Esophagus (tissue), 2 donors: Measurements from ENCODE around the gene TMCO4. TPM values are rescaled to one million over a fixed set of nuclear protein-coding genes. Genes with fewer than 3 reads are reported as not detected.
"Not testable (repeated sequence)": the region's sequence is repeated elsewhere in the genome, so short reads cannot be mapped to it uniquely, and the experiment has no call there.

ENCODE experiments used
- H3K27ac ChIP-seq, 2 donors: one replicate each; pipeline ENCODE4 v1.5.1; 2013; ENCODE audit warnings: low read depth in 2 of 2, mild to moderate bottlenecking in 2 of 2, inconsistent platforms in 1 of 2, low read length in 1 of 2, moderate library complexity in 1 of 2
- H3K27me3 ChIP-seq, 2 donors: one replicate each; pipeline ENCODE4 v1.6.1; 2013; ENCODE audit warnings: low read length in 2 of 2, control low read depth in 1 of 2, mild to moderate bottlenecking in 1 of 2; ENCODE audit not compliant: insufficient read depth in 2 of 2, control insufficient read depth in 1 of 2
- H3K36me3 ChIP-seq, 2 donors: one replicate each; pipeline ENCODE4 v1.6.1; 2013; ENCODE audit warnings: low read length in 1 of 2; ENCODE audit not compliant: control insufficient read depth in 2 of 2, insufficient read depth in 2 of 2
- H3K4me1 ChIP-seq, 2 donors: one replicate each; pipeline ENCODE4 v1.6.1; 2013; ENCODE audit warnings: low read length in 1 of 2; ENCODE audit not compliant: control insufficient read depth in 2 of 2, insufficient read depth in 2 of 2
- H3K4me3 ChIP-seq, 2 donors: one replicate each; pipeline ENCODE4 v1.5.1; 2013; ENCODE audit warnings: low read length in 2 of 2, mild to moderate bottlenecking in 2 of 2, low read depth in 1 of 2, moderate library complexity in 1 of 2
- H3K9me3 ChIP-seq, 2 donors: one replicate each; pipeline ENCODE4 v1.6.1; 2013; ENCODE audit warnings: mild to moderate bottlenecking in 2 of 2, low read depth in 1 of 2, low read length in 1 of 2, moderate library complexity in 1 of 2; ENCODE audit not compliant: control insufficient read depth in 2 of 2, insufficient read depth in 1 of 2
- WGBS, 2 donors: extraction: QIAGEN DNeasy Blood & Tissue Kit; methylation state at CpG; one replicate each; pipeline ENCODE4 v1.1.7; 2013; 5-methylcytosine and 5-hydroxymethylcytosine counted together
- polyA plus RNA-seq, 2 donors: library from polyadenylated mRNA; stranded (reverse); fragments of 200-250 nt; gene quantifications; one replicate each; pipeline ENCODE4 v1.2.3, GENCODE V29; 2013
- donor health status: healthy with polysubstance abuse.
- donor health status: Bipolar disorder and iron deficiency.

Gene TMCO4
- polyA plus RNA-seq, 2 donors = 14.2 to 26.2 TPM

DNA sequence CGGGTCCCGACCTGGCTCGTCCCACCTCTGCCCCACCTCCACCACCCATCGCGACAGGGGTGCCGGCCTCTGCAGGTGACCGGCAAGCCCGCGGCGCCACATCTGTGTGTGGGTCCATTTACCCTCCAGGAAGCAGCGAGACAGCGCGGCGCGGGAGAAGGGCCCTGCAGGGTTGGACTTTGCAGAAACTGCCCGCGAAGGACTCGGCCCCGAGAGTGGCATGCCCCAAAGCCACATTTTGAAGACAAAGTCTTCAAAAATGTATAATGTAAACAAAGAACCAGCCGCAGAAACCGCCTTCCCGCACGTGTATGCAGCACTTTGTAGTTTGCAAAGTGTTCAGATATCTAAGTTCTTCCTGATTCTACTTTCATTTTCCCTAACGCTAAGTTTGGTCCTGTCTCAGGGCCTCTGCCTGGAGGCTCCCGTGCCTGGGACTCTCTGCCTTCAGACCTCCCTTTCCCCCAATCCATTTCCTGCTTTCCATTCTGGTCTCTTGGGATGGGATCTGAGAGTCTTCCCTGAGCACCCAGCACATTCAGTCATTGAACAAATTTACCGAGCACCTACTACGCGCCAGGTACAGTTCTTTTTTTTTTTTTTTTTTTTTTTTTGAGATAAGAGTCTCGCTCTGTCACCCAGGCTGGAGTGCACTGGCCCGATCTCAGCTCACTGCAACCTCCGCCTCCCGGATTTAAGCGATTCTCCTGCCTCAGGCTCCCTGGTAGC, 524 bp upstream of the TMCO4 start:
- Histone ChIP-seq H3K27ac (peak overlapping the region; percentile 36 to 85), H3K27me3 (no peaks in the 10 kb centered on the region), H3K4me3 (peak overlapping the region; percentile 75 to 79), H3K4me1 (peaks cover 0 to 7% of the 10 kb centered on the region in 2 donors), H3K9me3 (no peaks in the 10 kb centered on the region), H3K36me3 (no peaks in the 10 kb centered on the region)
- 16% methylated on average over 30 to 33 of the region's 33 CpGs for WGBS, 2 donors

DNA sequence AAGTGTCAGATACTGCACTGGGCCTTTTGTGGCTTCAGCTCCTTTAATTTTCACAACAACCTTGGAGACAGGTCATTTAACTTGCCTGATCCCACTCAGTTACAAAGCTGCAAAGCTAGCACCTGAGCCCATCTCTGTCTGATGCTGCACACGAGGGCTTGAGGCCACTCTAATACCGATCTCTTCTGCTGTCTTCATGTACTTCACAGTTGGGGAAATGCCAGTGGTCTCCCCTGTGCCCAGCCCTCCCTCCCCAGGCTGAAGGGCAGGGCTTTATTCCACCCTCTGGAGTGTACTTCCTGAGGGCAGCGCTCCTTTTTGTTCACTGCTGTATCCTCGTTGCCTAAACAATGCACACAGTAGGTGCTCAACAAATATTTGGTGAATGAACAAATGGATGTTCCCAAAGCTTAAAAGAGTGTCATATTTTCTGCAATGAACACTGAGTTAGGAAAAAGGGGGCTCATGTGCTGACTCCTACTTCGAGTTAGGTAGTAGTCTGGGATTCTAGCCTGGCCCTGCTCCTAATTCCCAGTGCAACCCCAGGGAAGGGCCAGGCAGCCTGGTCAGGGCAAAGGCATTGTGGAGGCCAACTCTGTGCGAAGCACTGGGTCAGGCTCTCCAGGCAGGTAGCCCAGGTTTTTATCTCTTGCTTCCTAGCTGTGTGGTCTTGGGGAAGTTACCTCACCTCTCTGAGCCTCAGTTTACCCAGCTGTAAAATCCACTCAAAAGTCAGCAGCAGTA, 1.1 kb downstream of the TMCO4 start:
- H3K9me3 ChIP-seq = no peaks in the 10 kb centered on the region
- H3K27ac ChIP-seq = peak overlapping the region in 1 of 2 donors; percentile 85
- H3K36me3 ChIP-seq = no peaks in the 10 kb centered on the region
- no peaks in the 10 kb centered on the region for H3K27me3 ChIP-seq
- 58 to 65% methylated on average over 6 of the region's 6 CpGs for WGBS, 2 donors
- peak overlapping the region; percentile 75 to 79 for H3K4me3 ChIP-seq
- H3K4me1 ChIP-seq = peaks cover 0 to 7% of the 10 kb centered on the region in 2 donors

DNA sequence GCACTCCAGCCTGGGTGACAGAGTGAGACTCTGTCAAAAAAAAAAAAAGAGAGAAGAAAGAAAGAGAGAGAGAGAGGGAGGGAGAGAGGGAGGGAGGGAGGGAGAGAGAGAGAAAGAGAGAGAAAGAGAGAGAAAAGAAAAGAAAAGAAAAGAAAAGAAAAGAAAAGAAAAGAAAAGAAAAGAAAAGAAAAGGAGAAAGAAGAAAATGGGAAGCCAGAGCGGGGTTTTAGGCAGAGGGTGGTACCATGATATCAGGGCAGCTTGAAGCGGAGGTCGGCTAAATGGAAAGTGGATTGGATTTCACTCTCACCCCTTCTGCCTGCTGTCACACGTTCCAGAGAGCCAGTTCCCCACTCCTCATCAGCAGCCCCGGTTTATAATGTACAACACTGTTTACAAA, 1.9 kb downstream of the TMCO4 start:
- no peak overlapping the region for H3K27ac ChIP-seq
- WGBS, 2 donors = 77 to 78% methylated on average over 5 of the region's 5 CpGs
- no peak overlapping the region for H3K4me3 ChIP-seq

DNA sequence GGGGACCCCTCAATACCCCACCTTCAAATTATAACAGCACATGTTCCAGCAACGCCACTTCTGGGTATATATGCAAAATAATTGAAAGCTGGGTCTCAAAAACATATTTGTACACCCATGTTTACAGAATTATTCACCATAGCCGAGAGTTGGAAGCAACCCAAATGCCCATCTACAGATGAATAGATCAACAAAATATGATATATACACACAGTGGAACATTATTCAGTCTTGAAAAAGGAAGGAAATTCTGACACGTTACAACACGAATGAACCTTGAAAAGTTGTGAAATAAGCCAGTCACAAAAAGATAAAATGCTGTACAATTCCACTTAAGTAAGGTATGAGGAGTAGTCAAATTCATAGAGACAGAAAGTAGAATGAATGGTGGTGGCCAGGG, 5.1 kb downstream of the TMCO4 start:
- Histone ChIP-seq H3K4me1 (peaks cover 0 to 3% of the 10 kb centered on the region in 2 donors), H3K4me3 (no peak overlapping the region), H3K36me3 (peaks cover 3 to 5% of the 10 kb centered on the region in 2 donors), H3K9me3 (no peaks in the 10 kb centered on the region), H3K27ac (no peak overlapping the region), H3K27me3 (no peaks in the 10 kb centered on the region)
- 77 to 82% methylated on average over 4 of the region's 4 CpGs for WGBS, 2 donors

More for the DNA sequence above, 1.9 kb downstream of the TMCO4 start:
- no peaks in the 10 kb centered on the region for H3K9me3 ChIP-seq
- H3K36me3 ChIP-seq = peaks cover 0 to 3% of the 10 kb centered on the region in 2 donors
- H3K4me1 ChIP-seq = peaks cover 0 to 7% of the 10 kb centered on the region in 2 donors
- no peaks in the 10 kb centered on the region for H3K27me3 ChIP-seq

DNA sequence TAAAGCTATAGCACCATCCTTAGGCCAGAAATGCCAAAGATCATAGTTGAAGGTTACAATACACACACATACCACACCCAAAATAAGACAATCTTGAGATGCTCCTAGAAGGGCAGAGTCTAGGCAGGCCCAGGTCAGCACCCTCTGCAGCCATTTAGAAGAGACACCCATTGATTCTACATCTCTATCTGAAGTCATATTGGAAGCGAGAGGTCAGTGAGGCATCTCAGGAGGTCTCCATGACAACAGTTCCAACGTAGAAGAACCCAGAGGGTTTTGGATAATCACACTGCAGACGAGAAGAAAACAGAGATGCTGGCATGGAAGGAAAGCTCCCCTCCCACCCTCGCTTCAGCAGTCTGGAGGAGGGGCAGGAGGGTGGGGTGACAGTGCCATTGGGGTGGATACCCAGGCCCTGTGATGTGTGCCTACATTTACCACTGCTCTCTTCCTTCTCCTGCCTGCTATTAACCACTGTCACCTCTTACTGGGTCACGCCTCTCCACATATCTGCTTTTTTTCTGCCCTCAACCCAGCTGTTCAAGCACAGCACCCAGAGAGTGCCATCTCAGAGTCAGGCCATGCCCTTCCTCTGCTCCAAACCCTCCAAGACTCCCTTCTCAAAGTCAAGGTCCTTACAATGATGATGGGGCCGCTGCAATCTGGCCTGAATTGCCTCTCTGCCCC, 6.2 kb downstream of the TMCO4 start:
- Histone ChIP-seq H3K4me1 (no peaks in the 10 kb centered on the region), H3K36me3 (peaks cover 3 to 5% of the 10 kb centered on the region in 2 donors), H3K9me3 (no peaks in the 10 kb centered on the region), H3K27me3 (no peaks in the 10 kb centered on the region), H3K4me3 (no peak overlapping the region), H3K27ac (no peak overlapping the region)
- 74 to 82% methylated on average over 6 of the region's 6 CpGs for WGBS, 2 donors

- H3K27me3 ChIP-seq = no peaks in the 10 kb centered on the region
- H3K9me3 ChIP-seq = no peaks in the 10 kb centered on the region
- H3K4me3 ChIP-seq = no peak overlapping the region
- H3K36me3 ChIP-seq = peaks cover 3 to 5% of the 10 kb centered on the region in 2 donors
- WGBS, 2 donors = 89 to 91% methylated on average over 4 of the region's 4 CpGs
- H3K4me1 ChIP-seq = no peaks in the 10 kb centered on the region
- H3K27ac ChIP-seq = no peak overlapping the region
Observed at GRCh38 chr1:19792237-19793002, 7.3 kb downstream of the TMCO4 start.

GRCh38 chr1:19790061-19790975, 9.4 kb downstream of the TMCO4 start:
- not testable (repeated sequence) for H3K9me3 ChIP-seq, H3K27ac ChIP-seq, H3K4me1 ChIP-seq, H3K4me3 ChIP-seq, H3K27me3 ChIP-seq
- 87 to 88% methylated on average over 9 of the region's 9 CpGs for WGBS, 2 donors
- peaks cover 3 to 13% of the 10 kb centered on the region in 2 donors for H3K36me3 ChIP-seq

DNA sequence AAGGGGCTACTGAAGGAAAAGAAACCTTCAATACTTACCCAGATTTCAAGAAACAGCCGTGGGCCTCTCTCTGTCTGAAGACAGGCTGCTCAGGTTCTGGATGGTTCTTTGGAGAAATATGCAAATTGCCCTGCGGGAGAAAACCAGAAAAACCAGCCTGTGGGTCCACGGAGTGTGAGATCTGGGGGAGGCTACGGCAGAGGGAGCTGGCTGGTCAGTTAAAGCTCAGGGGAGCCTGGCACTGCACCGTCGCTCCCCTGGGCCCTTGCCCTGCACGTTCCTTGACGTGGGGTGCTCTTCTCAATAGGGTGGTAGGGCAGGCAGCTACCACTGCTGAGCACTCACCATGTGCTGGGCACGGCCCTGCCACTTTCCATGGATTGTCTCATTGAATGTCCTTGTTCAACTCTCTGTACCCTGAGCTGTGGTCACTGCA, 12.7 kb downstream of the TMCO4 start:
- H3K4me3 ChIP-seq = no peak overlapping the region
- no peak overlapping the region for H3K27ac ChIP-seq
- no peaks in the 10 kb centered on the region for H3K9me3 ChIP-seq
- WGBS, 2 donors = 40 to 58% methylated on average over 9 of the region's 9 CpGs
- H3K4me1 ChIP-seq = peaks cover 2 to 4% of the 10 kb centered on the region in 2 donors
- no peaks in the 10 kb centered on the region for H3K27me3 ChIP-seq
- peaks cover 5 to 13% of the 10 kb centered on the region in 2 donors for H3K36me3 ChIP-seq
